GM19438 (cell line): ENCODE measurements around the gene MDH1B.
"Not testable (repeated sequence)": the region's sequence is repeated elsewhere in the genome, so short reads cannot be mapped to it uniquely, and the experiment has no call there.

ENCODE experiments used
- ATAC-seq: cut with Tn5 transposase; IDR thresholded peaks from one replicate; pipeline ENCODE4 v1.9.1; 2021; ENCODE audit warnings: low read depth; ENCODE audit not compliant: unreplicated experiment

Gene MDH1B

DNA sequence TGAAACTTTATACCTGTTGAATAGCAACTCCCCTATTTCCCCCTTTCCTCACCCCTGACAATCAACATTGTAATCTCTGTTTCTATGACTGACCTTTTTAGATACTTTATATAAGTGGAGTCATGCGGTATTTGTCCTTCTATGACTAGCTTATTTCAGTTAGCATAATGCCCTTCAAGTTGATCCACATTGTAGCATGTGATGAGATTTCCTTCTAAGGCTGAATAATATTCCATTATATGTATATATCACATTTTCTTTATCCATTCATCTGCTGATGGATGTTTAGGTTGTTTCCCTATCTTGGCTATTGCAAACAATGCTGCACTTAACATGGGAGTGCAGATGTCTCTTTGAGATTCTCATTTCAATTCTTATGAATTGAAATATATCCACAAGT is 9.7 kb upstream of the MDH1B start:
- no peak for ATAC-seq

DNA sequence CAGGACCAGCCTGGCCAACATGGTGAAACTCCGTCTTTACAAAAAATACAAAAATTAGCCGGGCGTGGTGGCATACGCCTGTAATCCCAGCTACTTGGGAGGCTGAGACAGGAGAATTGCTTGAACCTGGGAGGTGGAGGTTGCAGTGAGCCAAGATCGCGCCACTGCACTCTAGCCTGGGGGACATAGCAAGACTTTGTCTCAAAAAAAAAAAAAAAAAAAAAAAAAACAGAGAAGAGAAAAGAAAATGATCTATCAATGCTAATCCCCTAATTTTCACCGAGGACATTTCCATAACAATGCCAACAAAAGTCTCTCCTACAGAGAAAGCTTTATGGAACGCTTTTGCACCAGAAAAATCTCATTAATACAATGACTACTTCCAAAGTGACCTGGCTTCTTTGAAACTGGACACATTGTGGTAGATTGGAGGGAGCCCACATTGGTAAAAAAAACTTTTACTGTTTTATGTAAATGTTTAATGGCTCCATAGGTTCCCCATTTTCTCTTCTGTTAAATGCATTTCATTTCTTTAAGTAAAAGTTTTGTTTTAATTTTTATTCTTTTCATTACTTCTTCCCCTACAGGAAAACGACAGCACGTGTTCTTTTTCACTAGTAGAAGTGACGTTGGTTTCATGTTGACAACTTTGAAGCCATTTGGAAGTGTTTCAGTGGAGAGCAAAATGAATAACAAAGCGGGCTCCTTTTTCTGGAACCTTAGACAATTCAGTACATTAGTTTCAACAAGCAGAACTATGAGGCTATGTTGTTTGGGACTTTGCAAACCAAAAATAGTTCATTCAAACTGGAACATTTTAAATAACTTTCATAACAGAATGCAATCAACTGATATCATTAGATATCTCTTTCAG is 1.2 kb upstream of the MDH1B start:
- ATAC-seq = no peak

DNA sequence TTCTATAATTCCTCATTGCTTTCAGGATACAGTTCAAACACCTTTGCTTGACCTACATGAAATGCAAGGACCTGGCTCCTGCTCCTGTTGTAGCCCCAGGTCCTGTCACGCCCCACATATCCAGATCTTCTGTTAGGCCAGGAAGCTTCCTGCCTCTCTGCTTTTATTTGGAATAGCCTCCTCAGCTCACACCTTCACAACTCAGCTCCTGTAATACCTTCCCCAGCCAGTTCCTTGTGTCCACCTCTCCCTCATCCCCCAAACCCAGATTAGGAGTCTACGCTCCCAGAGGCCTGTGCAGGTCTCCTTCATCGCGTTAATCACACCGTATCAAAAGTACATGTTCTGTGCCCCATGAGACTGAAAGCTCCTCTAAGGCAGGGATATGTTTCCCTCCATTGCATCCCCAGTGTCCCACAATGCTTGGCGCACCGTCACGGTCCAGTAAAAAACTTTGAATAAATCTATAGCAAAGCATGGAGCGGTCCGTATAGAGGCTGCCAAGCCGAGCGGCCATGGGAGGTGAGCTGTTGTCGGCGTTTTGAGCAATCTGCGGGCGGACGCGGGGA is 371 bp downstream of the MDH1B start:
- peak; percentile 25 for ATAC-seq

DNA sequence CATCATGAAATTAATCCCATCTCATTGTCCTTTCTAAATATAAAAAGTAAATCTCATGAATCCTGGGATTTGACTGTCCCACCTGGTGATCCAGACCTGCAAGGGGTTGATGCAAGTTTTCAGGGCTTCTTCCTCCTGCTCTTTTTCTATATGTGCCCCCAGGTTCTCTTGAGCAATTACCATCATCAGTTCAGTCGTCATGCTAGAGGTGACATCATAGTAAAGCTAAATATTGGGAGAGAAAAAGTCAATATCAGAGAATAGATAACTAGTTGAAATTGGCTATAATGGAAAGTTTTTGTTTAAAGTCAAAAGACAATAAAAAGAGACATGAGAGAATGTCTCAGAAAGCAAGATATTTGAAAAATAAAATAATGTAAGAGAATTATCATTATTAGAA is 8.3 kb downstream of the MDH1B start:
- no peak for ATAC-seq

DNA sequence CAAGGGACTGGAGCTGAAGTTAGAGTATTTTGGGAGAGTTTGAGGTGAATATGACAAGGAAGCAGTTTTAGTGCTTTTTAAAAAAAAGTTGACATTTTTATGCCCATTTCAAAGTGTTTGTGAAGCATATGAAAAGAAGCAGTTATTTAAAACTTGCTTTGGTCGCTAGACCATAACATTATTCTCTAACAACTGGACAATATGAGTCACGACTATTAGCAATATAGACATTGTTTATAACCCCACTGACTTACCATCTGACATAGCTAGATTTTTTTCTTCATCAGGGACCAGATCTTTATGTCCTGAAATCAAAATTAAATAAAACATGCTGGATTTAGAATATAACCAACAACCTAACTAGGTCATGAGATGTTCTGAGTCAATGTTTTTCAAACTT is 24.3 kb downstream of the MDH1B start:
- ATAC-seq = no peak

DNA sequence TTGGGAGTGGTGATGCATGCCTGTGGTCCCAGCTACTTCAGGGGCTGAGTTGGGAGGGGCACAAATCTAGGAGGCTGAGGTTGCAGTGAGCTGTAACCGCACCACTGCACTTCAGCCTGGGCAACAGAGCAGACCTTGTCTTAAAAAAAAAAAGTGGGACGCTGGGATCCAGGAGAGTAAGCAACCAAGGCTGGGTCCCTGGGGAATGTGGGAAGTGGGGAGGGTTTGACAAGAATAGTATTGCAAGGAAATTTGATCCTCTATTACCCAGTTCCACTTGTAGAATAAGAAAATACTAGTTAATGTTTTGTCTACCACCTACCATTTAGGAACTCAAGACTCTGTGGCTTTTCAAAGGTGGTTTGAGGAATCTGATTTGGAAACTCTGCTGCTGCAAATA is 25.9 kb downstream of the MDH1B start:
- ATAC-seq = no peak

DNA sequence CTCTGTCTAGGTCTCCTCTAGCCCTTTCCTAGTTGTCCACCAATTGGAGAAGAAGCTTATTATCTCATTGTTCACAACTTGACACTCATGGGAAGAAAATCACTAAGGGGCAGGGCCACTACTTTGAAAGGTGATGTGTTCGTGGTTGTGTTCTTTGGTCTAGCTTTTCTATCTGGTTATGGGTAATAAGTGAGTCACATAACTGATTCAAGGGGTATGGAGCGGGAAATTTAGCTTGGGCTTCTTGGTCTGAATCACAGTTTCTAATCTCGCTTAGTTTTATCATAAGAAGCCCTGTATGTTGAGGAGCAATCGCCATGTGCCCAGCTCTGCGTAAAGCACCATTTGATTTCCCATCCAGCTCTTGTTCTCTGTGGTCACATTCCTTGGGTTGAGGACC is 28.2 kb downstream of the MDH1B start:
- no peak for ATAC-seq

DNA sequence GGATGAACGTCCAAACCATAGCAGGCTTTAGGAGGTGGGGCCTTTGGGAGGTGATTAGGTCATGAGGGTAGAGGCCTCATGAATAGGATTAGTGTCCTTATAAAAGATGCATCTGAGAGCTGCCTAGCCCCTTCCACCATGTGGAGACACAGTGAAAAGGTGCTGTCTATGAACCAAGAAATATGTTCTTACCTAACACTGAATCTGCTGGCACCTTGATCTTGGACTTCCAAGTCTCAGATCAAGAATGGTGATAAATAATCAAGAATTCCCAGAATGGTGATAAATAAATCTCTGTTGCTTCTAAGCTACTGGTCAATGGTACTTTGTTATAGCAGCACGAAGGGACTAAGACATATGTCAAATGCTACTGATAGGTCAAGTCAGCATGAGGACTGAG is 31.8 kb downstream of the MDH1B start:
- no peak for ATAC-seq

DNA sequence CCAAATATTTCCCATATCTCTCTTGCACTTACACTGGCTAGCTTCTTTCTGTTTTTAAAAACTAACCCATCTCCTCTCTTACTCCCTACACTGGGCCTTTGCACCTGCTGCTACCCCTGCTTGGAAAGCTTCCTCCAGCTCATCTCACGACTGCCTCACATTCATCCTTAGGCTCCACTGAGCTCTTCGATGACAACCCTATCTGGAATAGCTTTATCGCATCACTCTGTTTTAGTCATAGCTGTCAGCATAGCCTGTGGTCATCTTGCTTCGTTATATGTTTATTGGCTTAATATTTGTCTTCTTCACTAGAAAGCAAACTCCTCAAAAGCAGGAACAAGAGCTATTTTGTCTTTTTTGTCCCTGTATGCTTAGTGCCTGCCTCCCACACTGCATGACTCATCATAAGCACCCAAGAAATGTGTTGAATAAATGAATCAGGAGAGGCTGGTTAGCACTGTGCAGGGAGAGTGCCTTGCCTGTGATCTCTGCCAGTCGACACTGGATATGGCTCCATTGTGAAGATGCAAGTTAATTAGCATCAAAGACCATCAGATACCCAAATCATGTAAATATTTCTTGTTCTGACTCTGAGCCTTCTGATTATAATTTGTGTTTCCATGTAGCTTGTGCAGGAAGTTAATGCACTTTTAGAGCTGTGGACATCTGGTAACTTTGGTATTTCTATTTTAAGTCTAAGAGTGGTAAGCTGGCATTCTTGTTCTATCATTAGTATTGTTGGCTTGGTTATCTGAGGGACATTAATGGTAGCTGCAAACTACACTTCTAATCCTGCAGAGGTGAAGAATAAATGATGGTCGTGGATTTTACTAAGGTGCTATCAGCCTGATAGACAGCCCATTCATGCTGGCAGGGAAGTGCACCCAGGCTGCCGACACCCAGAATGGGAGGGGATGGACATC is 36.6 kb downstream of the MDH1B start:
- ATAC-seq = no peak

DNA sequence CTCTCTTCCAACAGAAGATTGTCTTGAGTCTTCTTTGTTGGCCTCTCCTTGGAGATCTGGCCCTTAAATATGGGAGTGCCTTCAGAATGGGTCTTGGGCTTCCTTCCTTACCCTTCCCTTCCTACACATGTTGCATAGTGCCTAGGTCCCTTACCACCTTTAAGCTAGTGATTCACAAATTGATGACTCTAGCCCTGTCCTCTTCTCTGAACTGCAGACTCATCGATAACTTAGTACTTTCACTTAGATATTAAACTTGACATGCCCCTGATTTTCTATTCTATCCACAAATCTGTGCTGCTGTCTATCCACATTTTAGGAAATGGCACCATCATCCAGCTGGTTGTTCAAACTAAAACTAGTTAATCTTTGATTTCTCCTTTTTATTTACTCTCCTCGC is 37.8 kb downstream of the MDH1B start:
- ATAC-seq = no peak

DNA sequence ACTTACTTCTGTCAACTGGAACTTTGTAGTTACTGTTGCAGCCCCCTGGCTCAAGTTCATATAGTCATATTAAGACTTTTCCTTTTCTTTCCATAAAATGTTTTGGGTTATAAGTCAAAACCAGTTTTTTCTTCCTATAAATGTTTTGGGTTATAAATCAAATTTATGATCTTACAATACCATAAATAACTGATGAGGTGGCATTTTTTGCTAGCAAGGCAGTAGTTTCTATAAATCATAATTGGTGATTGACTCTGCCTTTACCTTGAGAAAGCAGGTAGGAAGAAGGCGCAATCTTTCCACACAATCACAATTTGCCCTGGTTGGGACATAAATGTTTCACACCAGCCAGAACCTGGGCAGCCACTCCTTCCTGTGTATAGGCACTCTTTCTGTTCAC is 41.8 kb downstream of the MDH1B start:
- ATAC-seq = no peak

DNA sequence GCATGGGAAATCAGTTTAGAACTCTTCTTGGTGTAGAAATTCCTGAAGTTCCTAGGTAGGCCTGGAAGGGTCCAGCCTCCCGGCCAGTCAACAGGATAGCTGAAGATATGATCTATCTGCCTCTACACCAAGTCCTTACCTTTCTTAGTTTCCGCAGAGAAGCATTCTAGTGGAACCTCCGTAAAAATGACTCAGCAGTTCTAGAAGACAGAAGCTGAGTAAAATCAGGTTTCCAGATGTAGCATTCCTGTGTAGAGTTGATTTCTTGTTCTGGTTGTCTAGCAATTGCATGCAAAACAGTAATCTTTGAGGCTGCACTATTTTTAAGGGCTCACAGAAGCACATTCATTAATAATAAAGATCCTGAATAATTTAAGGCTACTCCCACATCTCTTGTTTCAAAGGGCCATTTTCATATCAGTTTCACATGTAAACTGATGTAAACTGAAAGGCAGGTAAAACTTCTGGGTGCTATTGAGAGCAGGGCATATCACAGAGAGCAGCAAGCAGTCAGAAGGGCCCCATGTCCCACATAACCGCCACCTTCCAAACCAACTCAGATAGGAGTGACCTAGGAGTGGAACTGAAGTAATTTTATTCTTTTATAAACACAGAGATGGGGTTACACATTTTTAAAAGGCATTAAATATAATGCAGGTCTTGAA is 43.7 kb downstream of the MDH1B start:
- peak; percentile 49 for ATAC-seq

DNA sequence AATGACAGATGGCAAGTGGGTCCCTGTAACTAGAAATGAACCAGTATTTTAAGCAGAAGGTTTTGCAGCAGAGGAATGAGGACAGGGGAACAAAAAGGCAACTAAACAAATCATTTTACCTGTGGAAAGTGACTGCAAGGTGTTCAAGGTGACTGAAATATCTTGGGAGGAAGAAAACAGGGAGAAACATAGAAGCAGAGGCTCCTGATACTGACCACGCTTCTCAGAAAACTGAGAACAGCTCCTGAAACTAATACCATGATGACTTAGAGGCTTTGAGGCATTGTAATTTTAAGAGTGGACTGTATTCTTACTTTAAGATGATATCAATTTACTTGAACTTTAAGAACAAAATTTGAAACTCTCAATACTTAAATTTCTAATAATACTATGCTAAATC is 46.8 kb downstream of the MDH1B start, which contains the start of gene DYTN:
TSS of gene DYTN (minus strand) at position 101 of the 400 bp plus-strand sequence. CDS start 117 bp downstream, outside the sequence.
- no peak for ATAC-seq

DNA sequence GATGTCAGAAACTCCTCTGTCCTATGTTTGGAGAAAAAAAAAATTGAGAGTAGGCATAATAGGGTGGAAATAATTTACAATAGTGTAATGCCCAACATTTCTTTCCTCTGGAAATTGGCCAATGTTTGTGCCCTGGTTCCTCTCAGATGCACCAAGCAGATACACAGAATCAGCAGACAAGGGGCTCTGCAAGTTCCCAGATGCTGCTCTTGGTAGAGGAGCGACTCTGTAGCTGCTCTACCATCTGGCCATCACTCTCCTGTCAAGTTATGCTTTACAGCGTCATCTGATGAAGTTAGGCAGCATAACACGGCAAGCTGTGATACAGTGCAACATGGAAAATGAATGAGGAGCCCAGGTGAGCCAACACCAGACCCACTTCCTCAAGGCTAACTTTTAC is 48.5 kb downstream of the MDH1B start:
- no peak for ATAC-seq

DNA sequence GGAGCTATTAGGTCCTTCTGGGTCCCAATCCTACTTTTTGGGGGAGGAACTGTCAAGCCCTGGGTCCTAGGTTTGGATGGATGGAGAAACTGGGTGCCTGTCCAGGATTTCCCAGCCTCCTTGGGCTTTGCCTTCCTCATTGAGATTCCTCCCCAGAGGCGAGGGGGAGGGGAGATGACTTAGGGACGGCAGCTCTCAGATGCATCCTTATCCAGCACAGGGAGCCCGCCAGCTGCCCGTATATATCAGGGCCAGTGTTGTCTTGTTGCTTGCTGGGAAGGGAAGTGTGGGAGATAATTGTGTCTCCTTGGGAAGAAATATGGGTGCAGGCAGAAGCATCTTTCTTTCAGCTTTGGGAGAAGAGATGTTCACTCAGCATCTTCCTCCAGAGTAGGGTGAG is 49.9 kb downstream of the MDH1B start:
- not testable (repeated sequence) for ATAC-seq

DNA sequence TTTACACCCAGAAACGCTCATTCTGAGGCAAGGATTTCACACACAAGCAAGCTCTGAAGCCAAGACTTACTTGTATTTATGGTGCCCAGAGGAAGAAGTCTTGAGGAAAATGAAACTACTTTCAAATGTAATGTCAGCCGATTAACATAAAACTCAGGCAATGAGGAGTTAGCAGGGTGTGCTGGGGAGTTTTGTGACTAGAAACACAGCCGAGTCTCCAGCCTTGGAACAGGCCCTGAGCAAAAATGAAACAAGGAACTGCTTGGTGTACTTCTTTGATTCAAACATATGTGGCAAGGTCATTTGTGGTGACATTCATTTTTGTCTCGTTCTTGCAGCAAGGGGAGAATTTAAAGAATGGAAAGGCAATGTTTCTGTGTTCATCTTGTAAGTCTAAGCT is 51.4 kb downstream of the MDH1B start:
- no peak for ATAC-seq

DNA sequence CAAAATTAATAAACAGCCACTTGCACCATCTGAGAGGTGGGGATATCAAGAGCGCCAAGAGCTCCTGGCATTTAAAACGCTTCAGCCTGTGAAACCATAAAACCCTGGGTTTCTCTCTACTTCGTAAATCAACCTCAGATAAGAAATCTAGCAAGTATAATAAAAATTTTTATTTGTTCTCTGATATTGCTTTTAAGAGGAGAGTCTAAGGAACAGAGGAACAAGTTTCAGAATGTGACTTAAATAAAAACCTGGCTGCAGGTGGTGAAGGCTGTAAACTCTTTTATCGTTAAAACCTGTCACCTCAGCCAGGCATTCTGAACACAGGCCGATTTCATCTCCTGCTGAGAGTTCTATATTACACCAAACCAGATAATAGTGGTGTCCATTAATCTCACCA is 56.8 kb downstream of the MDH1B start:
- ATAC-seq = no peak

DNA sequence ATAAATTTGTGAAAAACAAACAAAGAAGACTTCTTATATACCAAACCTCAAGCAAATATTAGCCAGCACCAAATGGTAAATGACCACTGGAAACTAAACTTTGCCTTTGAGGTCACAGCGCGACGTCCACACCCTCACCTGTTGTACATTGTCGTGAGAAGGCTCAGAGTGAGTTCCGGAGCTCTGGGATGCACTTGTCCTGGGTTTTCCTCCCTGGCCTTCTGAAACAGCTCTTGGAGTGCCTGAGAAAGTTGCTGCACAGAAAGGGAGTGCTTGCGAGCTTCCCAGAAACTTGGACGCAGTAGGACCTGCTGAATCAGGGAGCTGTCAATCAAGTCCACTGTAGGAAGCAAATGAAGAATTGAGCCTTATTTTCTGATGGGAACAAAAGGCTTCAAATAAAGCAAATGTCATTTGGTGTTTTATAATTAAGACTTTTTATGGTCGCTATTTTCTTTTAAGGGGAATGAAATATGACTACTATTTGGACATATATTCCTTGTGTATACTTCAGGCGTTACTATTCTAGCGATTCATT is 57.9 kb downstream of the MDH1B start:
- ATAC-seq = no peak

DNA sequence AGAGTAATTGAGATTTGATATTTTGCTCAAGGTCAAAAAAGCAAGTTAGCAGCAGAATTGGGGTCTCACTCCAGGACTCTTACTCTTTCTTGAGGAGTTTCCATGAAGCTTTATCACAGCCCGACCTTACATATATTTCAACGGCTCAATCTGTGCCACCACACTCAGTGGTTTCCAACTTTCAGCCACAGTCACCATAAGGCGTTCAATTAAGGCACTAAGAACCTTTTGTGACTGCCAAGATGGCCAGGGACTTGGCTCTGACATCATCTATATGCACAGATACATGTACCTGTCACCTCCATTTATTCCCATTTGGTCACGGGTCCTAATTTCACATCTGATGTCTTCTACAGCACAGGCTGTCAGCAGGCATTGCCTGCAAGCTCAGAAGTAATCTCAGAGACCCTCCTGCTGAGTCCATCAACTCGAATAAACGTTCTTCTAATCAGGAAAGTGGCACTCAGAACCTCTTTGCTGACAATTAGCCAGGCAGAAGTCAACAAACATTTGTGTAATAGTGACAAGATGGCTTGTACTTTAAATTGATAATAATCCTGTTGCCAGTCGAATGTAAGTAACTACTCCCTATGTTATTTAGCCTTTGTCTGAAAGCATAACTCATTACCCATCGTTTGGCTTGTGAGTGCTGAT is 63.0 kb downstream of the MDH1B start:
- ATAC-seq = no peak

DNA sequence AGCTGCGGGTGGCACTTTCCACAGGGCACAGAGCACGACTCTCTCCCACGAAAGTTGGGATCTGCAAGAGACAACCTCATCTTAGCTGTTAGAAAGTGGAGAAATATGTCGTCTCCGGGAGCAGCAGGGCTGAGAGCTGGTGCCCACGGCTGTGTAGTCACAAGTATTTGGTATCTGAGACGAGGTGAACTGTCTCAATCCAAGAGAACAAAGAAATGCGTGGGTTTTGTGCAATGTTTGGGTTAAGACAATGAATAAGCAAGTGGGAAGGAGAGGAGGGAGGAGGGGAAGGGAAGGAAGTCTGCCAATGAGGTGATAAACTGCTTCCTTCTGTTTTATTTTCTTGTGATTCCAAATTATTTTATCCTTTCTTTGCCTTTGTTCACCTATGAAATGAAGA is 65.0 kb downstream of the MDH1B start:
- ATAC-seq = no peak
